Esophagus squamous epithelium (tissue), 4 donors: ENCODE results near the gene PSMB5.

Experiments
- POLR2A ChIP-seq, 4 donors: fragments of 450-650 bp; IDR thresholded peaks; one replicate each; pipeline ENCODE4 v1.6.1; 2017; ENCODE audit warnings: antibody characterized with exemption in 4 of 4, mild to moderate bottlenecking in 4 of 4, moderate library complexity in 3 of 4
- TF ChIP-seq, protein P1 (sequence below), 6 experiments: fragments of 450-650 bp in 4 of 6; fragments of 200-600 bp in 2 of 6; sonication (generic) in 2 of 6; IDR thresholded peaks; one replicate each; pipeline ENCODE4 v1.5.1; 2016 to 2019; ENCODE audit warnings: antibody characterized with exemption in 6 of 6, mild to moderate bottlenecking in 4 of 6, moderate library complexity in 4 of 6

DNA sequence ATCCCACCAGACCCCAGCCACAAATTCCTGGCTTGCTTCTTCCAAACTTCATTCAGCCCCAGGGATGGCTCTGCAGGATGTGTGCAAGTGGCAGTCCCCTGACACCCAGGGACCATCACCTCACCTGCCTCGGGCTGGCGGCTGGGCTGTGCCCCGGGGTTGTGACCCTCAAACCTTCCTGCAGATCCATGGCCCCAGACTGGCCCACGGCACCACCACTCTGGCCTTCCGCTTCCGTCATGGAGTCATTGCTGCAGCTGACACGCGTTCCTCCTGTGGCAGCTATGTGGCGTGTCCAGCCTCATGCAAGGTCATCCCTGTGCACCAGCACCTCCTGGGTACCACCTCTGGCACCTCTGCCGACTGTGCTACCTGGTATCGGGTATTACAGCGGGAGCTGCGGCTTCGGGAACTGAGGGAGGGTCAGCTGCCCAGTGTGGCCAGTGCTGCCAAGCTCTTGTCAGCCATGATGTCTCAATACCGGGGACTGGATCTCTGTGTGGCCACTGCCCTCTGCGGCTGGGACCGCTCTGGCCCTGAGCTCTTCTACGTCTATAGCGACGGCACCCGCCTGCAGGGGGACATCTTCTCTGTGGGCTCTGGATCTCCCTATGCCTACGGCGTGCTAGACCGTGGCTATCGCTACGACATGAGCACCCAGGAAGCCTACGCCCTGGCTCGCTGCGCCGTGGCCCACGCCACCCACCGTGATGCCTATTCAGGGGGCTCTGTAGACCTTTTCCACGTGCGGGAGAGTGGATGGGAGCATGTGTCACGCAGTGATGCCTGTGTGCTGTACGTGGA, 7.7 kb upstream of the PSMB5 start, which contains the start of gene PSMB11:
- TF ChIP-seq, protein P1, sequence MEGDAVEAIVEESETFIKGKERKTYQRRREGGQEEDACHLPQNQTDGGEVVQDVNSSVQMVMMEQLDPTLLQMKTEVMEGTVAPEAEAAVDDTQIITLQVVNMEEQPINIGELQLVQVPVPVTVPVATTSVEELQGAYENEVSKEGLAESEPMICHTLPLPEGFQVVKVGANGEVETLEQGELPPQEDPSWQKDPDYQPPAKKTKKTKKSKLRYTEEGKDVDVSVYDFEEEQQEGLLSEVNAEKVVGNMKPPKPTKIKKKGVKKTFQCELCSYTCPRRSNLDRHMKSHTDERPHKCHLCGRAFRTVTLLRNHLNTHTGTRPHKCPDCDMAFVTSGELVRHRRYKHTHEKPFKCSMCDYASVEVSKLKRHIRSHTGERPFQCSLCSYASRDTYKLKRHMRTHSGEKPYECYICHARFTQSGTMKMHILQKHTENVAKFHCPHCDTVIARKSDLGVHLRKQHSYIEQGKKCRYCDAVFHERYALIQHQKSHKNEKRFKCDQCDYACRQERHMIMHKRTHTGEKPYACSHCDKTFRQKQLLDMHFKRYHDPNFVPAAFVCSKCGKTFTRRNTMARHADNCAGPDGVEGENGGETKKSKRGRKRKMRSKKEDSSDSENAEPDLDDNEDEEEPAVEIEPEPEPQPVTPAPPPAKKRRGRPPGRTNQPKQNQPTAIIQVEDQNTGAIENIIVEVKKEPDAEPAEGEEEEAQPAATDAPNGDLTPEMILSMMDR (IDR thresholded peaks at IDR 0.05) = no peak
- no peak for TF ChIP-seq POLR2A (IDR thresholded peaks at IDR 0.05)
